ENCODE measurements around the gene SHTN1. TPM values are rescaled to one million over a fixed set of nuclear protein-coding genes. Genes with fewer than 3 reads are reported as not detected.

SHTN1 gene
- total RNA-seq, 1 experiment from 2014 or later, result 39.9 TPM

GRCh38 chr10:116918583-116918982, 86.4 kb downstream of the SHTN1 start:
- Histone ChIP-seq H3K4me3 (ENCODE audit: low read depth, low read length, poor library complexity, severe bottlenecking) (no peak overlapping the region), H3K4me1 (ENCODE audit: insufficient read depth, low read length, poor library complexity, severe bottlenecking) (peaks cover 3% of the 10 kb centered on the region), H3K36me3 (ENCODE audit: insufficient read depth, low read length, poor library complexity, severe bottlenecking) (peaks cover 21% of the 10 kb centered on the region), H3K9me3 (ENCODE audit: low read depth, low read length, poor library complexity, severe bottlenecking) (no peaks in the 10 kb centered on the region), H3K27ac (ENCODE audit: low read depth, low read length, poor library complexity, severe bottlenecking) (no peak overlapping the region), H3K27me3 (replicated peaks; ENCODE audit: insufficient read depth, low read depth, low read length, poor library complexity) (no peaks in the 10 kb centered on the region)
- BruUV-seq (replicated peaks), result no TSS peak
- intact Hi-C loops (cut with micrococcal nuclease; ENCODE audit: unreplicated experiment), result no loop called here
- POLR2A ChIA-PET (ENCODE audit: low non-redundant PET), result no interaction called here
- TF ChIP-seq CTCF (conservative IDR thresholded peaks at IDR 0.05; ENCODE audit: low read depth, low read length), result no peak
- no peak for TF ChIP-seq EZH2 (IDR thresholded peaks at IDR 0.05; ENCODE audit: borderline replicate concordance, low read depth, low read length, poor library complexity, severe bottlenecking)
- no peak for DNase-seq (ENCODE audit: low spot score)
- CTCF ChIA-PET, result no interaction called here

GRCh38 chr10:116917481-116917880, 87.5 kb downstream of the SHTN1 start:
- POLR2A ChIA-PET (ENCODE audit: low non-redundant PET), result no interaction called here

GRCh38 chr10:116915340-116915739, 89.6 kb downstream of the SHTN1 start:
- no peaks in the 10 kb centered on the region for H3K27me3 ChIP-seq (replicated peaks; ENCODE audit: insufficient read depth, low read depth, low read length, poor library complexity)
- POLR2A ChIA-PET (ENCODE audit: low non-redundant PET), result no interaction called here
- CTCF ChIA-PET, result no interaction called here
- intact Hi-C loops (cut with micrococcal nuclease; ENCODE audit: unreplicated experiment), result no loop called here
- peaks cover 3% of the 10 kb centered on the region for H3K4me1 ChIP-seq (ENCODE audit: insufficient read depth, low read length, poor library complexity, severe bottlenecking)
- DNase-seq (ENCODE audit: low spot score), result no peak
- no TSS peak for BruUV-seq (replicated peaks)
- no peak overlapping the region for H3K27ac ChIP-seq (ENCODE audit: low read depth, low read length, poor library complexity, severe bottlenecking)
- H3K9me3 ChIP-seq (ENCODE audit: low read depth, low read length, poor library complexity, severe bottlenecking), result no peaks in the 10 kb centered on the region
- H3K36me3 ChIP-seq (ENCODE audit: insufficient read depth, low read length, poor library complexity, severe bottlenecking), result peaks cover 21% of the 10 kb centered on the region
- TF ChIP-seq EZH2 (IDR thresholded peaks at IDR 0.05; ENCODE audit: borderline replicate concordance, low read depth, low read length, poor library complexity, severe bottlenecking) (no peak), CTCF (conservative IDR thresholded peaks at IDR 0.05; ENCODE audit: low read depth, low read length) (no peak)
- no peak overlapping the region for H3K4me3 ChIP-seq (ENCODE audit: low read depth, low read length, poor library complexity, severe bottlenecking)

More at GRCh38 chr10:116917481-116917880, 87.5 kb downstream of the SHTN1 start:
- peaks cover 3% of the 10 kb centered on the region for H3K4me1 ChIP-seq (ENCODE audit: insufficient read depth, low read length, poor library complexity, severe bottlenecking)
- CTCF ChIA-PET, result no interaction called here
- no peaks in the 10 kb centered on the region for H3K27me3 ChIP-seq (replicated peaks; ENCODE audit: insufficient read depth, low read depth, low read length, poor library complexity)
- H3K36me3 ChIP-seq (ENCODE audit: insufficient read depth, low read length, poor library complexity, severe bottlenecking), result peaks cover 21% of the 10 kb centered on the region
- BruUV-seq (replicated peaks), result no TSS peak
- H3K27ac ChIP-seq (ENCODE audit: low read depth, low read length, poor library complexity, severe bottlenecking), result no peak overlapping the region
- TF ChIP-seq EZH2 (IDR thresholded peaks at IDR 0.05; ENCODE audit: borderline replicate concordance, low read depth, low read length, poor library complexity, severe bottlenecking), result no peak
- no peak for TF ChIP-seq CTCF (conservative IDR thresholded peaks at IDR 0.05; ENCODE audit: low read depth, low read length)
- intact Hi-C loops (cut with micrococcal nuclease; ENCODE audit: unreplicated experiment), result no loop called here
- H3K4me3 ChIP-seq (ENCODE audit: low read depth, low read length, poor library complexity, severe bottlenecking), result no peak overlapping the region
- no peaks in the 10 kb centered on the region for H3K9me3 ChIP-seq (ENCODE audit: low read depth, low read length, poor library complexity, severe bottlenecking)
- DNase-seq (ENCODE audit: low spot score), result no peak
